Adipose tissue (tissue), 3 donors: ENCODE results near the gene FCHSD1. TPM values are rescaled to one million over a fixed set of nuclear protein-coding genes. Genes with fewer than 3 reads are reported as not detected.

Experiments
- H3K27ac ChIP-seq: one replicate; pipeline ENCODE4 v1.5.1; 2013; ENCODE audit warnings: low read depth, low read length
- WGBS, 3 donors: extraction: QIAGEN DNeasy Blood & Tissue Kit; methylation state at CpG; one replicate each; pipeline ENCODE4 v1.1.7; 2013; 5-methylcytosine and 5-hydroxymethylcytosine counted together
- polyA plus RNA-seq, 3 donors: library from polyadenylated mRNA; stranded (reverse); fragments of 200-250 nt; gene quantifications; one replicate each; pipeline ENCODE4 v1.2.3, GENCODE V29; 2013
- donor health status: healthy with polysubstance abuse.
- donor health status: Bipolar disorder and iron deficiency.
- donor health status: healthy.

FCHSD1 gene
- polyA plus RNA-seq, 3 donors = 6.7 to 8.2 (median 8.1) TPM

DNA sequence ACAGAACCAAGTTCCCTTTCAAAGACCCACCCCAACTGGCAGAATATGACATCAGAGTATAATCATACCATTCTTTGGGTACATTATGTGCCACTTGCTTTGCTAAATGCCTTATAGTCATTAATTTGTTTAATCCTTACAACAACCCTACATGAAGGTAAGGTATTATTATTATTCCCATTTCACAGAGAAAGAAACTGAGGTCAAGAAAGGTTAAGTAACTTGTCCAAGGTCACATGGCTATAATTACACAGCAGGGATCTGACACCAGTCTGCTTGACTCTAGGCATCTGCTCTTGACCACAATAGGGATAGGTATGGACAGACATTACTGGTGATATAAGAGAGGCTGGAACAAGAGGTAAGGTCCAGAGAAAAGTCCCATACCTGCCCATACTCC, 1.2 kb downstream of the FCHSD1 start:
- no peak overlapping the region for H3K27ac ChIP-seq

DNA sequence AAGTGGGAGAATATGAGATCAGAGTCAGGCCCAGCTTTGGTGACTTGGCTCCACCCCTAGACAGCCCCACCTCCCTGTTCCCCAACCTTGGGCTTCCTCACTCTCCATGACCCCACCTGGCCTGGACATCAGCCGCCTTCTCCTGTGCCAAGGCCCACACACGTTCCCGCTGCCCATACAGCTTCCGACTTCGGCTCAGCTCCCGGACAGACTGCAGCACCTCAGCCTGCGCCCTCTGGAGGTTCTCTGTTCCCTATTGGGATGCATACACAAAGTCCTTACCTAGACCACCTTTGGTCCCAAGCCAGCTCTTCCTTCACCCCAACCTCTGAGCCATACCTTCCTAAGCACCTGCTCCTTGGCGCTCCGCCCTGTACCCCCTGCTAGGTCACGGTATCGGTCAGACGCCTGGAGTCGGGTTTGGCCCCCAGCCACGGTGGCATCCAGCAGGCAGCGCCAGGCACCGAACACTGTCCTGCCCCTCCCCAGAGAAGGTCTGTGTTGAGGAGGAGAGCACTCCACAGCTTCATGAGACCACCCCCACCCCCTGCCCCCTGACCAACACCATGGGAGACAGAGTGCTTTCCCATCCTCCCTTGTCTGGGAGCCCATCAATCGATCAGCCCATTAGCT, 2.0 kb downstream of the FCHSD1 start:
- 93 to 97% (median 94%) methylated on average over 17 of the region's 17 CpGs for WGBS, 3 donors
- H3K27ac ChIP-seq = no peak overlapping the region

DNA sequence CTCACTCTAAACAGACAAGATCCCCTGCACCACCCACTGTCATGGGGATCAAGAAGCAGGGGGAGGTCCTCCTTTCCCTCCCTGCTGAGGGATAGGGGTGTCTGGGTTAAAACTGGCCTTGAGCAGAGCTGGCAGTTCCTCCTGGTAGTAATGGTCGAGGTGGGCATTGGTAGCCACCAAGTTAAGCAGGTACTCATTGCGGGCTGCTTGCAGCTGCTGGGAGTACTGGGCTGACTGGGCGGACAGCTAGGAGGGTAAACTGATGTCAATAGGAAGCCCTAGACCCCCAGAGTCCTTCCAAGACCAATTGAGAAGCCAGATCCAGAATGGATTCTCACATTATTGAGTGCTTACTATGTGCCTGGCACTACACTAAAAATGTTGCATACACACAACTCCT, 3.4 kb downstream of the FCHSD1 start:
- 82 to 93% (median 88%) methylated on average over 3 of the region's 3 CpGs for WGBS, 3 donors
- no peak overlapping the region for H3K27ac ChIP-seq

DNA sequence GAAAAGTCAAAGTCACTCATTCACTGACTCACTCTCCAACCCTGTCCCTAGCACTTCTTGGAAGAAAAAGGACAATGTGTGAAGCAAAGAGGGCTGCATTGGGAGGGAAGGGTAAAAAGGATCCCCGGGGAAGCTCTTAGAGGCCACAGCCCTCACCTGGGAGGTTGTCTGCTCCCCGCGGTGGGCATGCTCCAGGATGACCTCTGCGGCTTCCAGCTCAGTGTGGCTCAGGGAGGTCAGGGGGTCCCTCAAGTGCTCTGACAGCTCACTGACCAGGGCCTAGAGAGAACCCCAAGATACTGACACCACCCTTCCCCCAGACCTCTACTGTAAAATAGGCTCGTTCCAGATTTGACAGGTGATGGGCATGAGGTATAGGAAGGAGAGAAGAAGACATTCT, 4.0 kb downstream of the FCHSD1 start:
- 88 to 95% (median 88%) methylated on average over 5 of the region's 5 CpGs for WGBS, 3 donors
- no peak overlapping the region for H3K27ac ChIP-seq

DNA sequence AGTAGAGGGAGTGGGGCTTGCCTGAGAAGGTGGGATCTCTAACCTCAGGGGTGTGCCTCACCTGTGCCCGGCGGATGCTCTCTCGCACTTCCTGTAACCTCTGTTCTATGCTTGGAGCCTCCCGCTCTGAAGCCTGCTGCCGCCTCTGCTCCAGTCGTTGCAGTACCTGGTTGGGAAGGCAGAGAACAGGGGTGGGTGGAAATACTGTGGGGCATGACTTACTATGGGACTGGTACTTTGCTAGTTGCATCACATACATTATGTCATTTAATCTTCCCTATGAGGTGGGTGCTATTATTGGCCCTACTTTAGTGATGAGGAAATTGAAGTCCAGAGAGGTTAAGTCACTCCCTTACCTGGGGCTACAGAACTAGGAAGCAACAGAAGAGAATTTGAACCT, 5.2 kb downstream of the FCHSD1 start:
- WGBS, 3 donors = 92 to 93% (median 92%) methylated on average over 6 of the region's 6 CpGs
- no peak overlapping the region for H3K27ac ChIP-seq

DNA sequence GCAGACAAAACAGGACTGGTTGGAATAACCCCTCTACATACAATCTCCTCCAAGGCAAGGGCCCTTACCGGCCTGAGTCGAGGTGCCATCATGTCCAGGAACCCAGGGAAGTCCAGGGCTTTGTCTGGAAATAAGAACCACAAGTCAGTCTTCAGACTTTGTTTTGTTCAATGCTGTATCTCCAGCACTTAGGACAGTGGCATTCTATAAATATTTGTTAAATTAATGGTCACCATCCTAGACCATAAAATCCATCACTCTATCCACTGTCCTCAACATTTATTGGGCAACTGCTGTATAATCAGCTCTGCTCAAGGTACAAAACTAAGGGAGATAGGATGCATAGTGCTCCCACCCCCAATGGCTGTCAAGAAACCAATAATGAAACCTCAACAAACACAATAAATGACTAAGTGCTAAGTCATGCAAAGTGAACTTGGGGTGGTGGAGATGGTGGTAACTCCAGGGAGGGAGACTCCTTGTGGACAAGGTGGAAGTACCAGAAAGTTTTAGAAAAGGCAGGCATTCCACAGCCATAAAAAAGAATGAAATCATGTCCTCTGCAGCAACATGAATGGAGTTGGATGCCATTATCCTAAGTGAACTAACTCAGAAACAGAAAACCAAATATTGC, 9.5 kb downstream of the FCHSD1 start:
- 82 to 94% (median 91%) methylated on average over 2 of the region's 2 CpGs for WGBS, 3 donors
- H3K27ac ChIP-seq = no peak overlapping the region

DNA sequence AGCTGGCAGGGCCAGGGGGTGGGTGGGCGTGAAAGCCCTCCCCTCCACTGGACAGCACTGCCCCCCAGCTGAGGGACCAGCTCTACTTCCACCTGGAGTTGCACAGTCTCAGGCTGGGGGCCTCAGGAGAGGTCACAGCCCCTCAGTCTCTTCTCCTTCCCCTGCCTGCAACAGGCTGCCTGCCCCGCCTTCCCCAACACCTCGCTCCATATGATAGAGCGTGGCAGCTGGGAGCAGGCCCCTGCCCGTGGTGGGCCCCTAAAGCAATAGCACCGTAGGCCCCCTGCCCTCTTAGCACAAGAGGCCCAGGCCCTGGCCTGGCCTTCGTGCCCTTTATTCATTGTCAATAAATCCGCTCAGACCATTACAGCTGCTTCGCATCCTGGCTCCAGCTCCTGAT, 10.5 kb downstream of the FCHSD1 start:
- 84 to 91% (median 87%) methylated on average over 9 of the region's 9 CpGs for WGBS, 3 donors
- H3K27ac ChIP-seq = no peak overlapping the region

DNA sequence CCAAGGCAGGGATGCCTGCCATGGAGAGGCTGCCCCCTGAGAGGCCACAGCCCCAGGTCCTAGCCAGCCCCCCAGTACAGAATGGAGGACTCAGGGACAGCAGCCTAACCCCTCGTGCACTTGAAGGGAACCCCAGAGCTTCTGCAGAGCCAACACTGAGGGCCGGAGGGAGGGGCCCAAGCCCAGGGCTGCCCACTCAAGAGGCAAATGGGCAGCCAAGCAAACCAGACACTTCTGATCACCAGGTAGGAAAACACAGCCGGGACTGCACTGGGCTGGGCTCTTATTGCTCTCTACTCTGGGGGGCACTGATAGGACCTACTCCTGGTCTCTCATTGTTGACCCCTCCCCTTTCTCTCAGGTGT, 11.2 kb downstream of the FCHSD1 start:
- WGBS, 3 donors = 88 to 97% (median 89%) methylated on average over 3 of the region's 3 CpGs

DNA sequence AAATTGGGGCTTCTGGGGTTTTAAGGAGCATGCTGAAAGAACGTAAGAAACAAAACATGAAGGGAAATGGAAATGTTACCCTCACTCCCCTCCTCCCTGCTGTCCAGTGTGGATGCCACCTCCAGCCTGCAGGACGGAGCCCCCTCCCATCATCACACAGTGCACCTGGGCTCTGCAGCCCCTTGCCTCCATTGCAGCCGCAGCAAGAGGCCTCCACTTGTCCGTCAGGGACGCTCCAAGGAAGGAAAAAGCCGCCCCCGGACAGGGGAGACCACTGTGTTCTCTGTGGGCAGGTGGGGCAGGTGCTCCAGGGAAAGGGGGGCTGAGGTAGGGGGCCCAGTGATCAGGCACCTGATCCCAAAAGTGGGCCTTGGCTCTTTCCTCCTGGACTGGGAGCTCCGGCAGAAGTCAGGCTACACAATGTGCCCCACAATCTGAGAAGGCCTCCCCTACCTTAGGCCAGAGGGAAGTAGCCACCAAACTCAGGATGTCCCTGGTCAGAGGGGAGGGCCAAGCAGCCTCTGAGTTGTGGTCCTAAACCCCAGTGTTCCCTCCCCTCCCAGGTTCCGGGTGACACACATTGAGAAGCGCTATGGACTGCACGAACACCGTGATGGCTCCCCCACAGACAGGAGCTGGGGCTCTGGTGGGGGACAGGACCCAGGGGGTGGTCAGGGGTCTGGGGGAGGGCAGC, 11.7 kb downstream of the FCHSD1 start:
- 90 to 94% (median 94%) methylated on average over 12 of the region's 12 CpGs for WGBS, 3 donors
- no peak overlapping the region for H3K27ac ChIP-seq

More for the DNA sequence above, 11.2 kb downstream of the FCHSD1 start:
- H3K27ac ChIP-seq = no peak overlapping the region

DNA sequence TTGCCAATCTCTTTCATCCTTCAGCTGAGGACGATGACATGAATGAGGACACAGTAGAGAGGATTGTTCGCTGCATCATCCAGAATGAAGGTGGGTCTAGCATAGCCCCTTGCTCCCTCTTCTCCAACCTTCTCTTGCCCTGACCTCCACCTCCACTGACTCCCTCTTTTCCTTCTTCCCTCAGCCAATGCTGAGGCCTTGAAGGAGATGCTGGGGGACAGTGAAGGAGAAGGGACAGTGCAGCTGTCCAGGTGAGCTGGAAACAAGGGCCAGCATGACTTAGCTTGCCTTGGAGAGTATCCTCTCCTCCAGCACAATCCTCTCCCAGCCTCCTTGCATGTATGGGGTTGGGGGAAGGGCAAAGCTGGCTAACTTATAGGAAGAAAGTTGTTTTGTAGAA, 12.4 kb downstream of the FCHSD1 start:
- H3K27ac ChIP-seq = no peak overlapping the region
- WGBS, 3 donors = 90 to 97% (median 93%) methylated on average over 2 of the region's 2 CpGs

DNA sequence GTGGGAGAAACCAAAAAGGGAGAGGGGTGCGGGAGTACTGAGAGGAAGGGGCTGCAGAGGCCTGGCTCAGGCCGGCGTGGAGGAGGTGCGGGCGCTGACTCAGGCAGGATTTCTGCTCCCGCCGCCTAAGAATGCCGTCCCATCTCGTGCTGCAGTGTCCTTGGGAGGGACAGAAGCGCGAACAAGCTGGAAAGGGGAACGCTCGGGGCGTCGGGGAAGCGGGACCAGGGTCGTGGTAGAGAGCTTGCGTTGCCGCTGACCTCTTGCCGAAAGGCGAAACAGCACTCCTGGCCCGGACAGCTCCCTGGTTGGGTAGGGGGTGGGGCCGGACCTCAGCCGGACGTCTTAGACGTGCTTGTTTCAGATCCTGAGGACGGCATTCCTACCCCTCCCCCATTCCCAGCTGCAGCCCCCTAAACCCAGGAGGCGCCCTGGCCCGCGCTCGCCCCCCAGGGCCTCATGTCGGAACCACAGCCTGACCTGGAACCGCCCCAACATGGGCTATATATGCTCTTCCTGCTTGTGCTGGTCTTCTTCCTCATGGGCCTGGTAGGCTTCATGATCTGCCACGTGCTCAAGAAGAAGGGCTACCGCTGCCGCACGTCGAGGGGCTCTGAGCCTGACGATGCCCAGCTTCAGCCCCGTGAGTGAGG, 13.3 kb downstream of the FCHSD1 start:
- H3K27ac ChIP-seq = no peak overlapping the region

DNA sequence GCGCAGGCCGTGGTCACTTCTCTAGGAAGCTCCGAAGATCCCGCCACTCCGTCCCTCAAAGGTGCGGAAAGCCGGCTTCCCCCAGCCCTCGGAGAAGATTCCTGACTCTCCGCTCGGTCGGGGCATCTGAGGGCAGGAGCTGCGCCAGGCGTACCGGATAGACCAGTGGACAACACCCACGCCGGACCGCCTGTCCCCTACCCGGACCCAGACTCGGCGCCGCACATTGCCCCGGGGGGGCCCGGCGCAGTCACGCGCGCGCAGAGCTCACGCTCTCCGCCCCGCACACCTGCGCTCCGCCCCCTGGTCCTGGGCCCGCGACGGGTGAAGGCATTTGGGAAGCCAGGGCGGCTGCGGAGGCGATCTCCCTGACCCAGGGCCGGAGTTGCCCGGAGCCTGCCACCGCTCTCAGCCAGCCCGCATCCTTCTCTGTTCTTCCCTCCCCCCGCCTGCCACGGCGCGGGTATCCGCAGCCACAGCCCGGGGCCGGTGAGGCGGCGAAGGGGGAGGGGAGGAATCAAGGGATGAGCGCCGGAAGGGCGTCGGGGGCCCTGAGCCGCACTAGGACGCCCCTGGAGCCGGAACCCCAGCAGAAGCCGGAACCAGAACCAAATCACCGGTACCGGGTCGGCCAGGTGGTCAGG, 14.0 kb downstream of the FCHSD1 start:
- no peak overlapping the region for H3K27ac ChIP-seq
- 0 to 1% (median 1%) methylated on average over 58 to 63 of the region's 63 CpGs for WGBS, 3 donors

More for the DNA sequence above, 13.3 kb downstream of the FCHSD1 start:
- 5 to 6% (median 5%) methylated on average over 35 to 40 of the region's 40 CpGs for WGBS, 3 donors

DNA sequence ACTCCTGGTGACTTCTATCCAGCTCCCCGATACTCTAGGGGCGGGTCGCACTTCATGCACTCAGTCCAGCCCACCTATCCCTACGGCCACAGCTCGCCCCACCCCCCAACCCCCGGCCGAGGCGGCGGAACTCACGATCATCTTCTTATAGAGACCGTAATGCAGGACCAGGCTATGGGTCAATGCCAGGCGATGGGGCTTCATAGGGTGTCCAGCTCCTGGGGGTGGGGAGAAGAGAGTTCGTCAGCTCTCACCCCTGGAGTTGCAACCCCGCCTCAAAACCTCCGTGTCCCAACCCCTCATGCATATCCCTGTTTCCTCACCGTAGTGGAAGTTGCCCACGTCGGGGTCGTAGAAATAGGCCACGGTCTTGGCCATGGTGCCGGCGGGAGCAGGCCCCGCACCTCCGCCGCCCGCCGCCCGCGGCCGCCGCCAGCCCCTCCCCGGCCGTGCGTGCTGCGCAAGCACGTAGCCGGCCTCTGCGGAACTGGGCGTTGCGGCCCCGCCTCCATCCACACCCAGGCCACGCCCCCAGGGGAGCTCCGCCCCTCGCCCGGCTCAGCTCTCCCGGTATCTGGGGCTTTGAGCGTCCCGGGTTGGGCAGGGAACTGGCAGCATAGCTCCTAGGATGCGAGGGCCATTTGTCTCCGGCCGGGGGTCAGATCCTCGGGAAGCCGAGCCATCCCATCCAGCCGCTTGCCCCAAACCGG, 14.7 kb downstream of the FCHSD1 start, which contains the start of the genes HDAC3 and RELL2:
Gene HDAC3 (minus strand): TSS at position 437 of the 710 bp plus-strand sequence. CDS start 59 bp downstream, at position 378.
Gene RELL2 (plus strand): TSS at position 585 of the 710 bp plus-strand sequence. CDS start 1,229 bp downstream, outside the sequence.
- H3K27ac ChIP-seq = no peak within 1 kb of the TSS
- WGBS, 3 donors = 0% methylated on average over 36 to 55 of the region's 55 CpGs

DNA sequence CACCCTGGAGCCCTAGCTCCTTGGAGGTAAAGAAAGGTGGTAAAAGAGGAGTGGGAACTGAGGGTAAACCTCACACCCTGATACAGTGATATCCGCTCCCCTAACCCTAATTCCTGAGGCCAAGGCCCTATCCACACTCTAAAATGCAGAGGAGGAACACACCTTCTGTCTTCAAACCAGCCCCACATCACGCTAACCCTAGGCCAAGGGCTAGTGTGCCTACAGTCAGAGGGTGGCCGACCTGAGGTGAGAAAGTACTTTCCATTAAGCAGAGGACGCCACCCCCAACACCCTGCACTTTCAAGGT, 15.2 kb downstream of the FCHSD1 start:
- no peak overlapping the region for H3K27ac ChIP-seq
- 2 to 9% (median 4%) methylated on average over 4 of the region's 4 CpGs for WGBS, 3 donors

DNA sequence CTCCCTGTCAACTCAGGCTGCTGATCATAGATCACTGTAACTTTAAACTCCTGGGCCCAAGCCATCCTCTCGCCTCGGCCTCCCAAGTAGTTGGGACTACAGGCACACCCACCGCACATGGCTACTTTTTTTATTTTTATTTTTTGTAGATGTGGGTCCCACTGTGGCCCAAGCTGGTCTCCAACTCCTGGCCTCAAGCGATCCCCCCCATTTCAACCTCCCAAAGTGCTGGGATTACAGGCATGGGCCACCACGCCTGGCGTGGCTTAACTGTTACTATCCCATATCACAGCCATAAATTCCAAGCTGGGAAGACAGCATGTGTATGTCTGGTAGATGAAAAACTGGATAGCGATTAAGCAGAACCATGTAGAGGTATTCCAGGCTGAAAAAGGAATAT, 15.6 kb downstream of the FCHSD1 start:
- WGBS, 3 donors = 60 to 72% (median 62%) methylated on average over 7 of the region's 7 CpGs
- no peak overlapping the region for H3K27ac ChIP-seq

DNA sequence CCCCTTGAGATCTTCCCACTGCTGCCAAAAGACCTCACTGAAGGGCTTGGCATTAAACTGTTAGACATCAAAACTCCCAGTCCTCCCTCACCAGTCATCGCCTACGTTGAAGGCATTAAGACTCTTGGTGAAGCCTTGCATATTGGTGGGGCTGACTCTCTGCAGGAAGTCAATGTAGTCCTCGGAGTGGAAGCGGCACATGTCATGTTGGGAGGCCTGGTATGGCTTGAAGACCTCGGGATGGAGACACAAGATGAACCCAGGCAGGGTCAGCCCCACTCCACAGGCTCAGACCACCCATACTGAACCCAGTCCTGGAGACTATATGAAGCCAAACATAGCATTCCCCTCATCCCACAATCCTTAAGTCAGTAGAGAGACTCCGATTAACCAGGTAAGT, 16.5 kb downstream of the FCHSD1 start:
- no peak overlapping the region for H3K27ac ChIP-seq
- 87 to 94% (median 89%) methylated on average over 6 of the region's 6 CpGs for WGBS, 3 donors

DNA sequence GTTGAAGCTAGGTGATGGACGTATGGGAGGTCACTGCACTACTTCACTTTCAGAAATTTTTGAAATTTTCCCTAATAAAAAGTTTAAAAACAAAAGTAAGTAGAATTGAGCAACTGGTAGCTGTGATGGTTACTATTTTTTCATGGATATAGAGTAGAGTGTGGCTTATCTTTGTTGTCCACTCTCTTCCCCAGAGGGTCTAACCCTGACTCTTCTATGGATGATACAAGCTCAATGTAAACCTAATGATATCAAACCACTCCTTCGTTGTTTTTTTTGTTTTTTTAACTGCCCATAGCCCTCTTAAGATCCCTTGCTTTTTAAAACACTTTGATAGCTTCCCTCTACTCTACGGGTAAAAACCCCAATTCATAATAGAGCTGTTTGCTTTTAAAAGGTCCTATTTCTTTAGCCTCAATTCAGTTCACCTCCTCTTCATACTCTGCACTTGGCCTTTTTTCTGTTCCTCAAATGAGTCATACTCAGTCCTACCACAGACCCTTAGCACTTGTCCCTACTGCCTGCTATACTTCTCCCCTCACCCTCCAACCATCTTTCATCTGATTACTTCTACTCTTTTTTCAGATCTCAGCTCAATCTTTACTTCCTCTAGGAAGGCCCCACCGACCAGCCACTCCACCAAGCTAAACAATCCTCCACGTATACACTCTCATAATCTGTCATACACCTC, 17.2 kb downstream of the FCHSD1 start:
- no peak overlapping the region for H3K27ac ChIP-seq
- WGBS, 3 donors = 71 to 85% (median 80%) methylated on average over 5 of the region's 5 CpGs

DNA sequence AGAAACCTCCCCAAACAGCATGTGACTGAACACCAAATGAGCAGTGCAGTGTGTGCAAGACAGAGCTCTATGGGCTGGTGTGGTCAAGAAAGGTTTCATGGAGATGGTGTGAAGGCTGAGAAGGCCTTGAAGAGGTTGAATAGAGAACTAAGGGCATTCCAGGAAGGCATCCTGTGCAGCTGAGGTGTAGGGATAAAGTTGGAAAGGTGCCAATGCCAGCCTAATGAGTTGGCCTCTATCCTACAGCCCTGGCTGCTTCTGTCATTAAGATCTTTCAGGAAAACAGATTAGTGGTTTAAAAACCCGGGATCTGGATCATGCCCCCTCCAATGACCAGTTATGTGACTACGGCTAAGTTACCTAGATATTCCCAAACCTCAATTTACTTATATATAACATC, 18.6 kb downstream of the FCHSD1 start:
- 82 to 94% (median 93%) methylated on average over 2 of the region's 2 CpGs for WGBS, 3 donors
- H3K27ac ChIP-seq = no peak overlapping the region
